Natural killer cell treated with Interleukin-12 subunit alpha and Interleukin-12 subunit beta and Interleukin-15 and Interleukin-18, amount 100 ng/mL, for 72 hours (primary cell): ENCODE results near the gene BCL2. TPM values are rescaled to one million over a fixed set of nuclear protein-coding genes. Genes with fewer than 3 reads are reported as not detected.

Source experiments
- ATAC-seq, 2 donors: fragments of 150-1000 bp; cut with Tn5 transposase in 1 of 2; sonication (Bioruptor Pico), chemical (Tn5 transposase) in 1 of 2; 2 replicates each; pipeline ENCODE4 v1.10.0; 2021
- DNase-seq: peaks from one replicate; pipeline ENCODE4 v3.0.0; 2022; ENCODE audit warnings: low spot score
- H3K27ac Mint-ChIP-seq, 2 donors: 1 replicate in 1 of 2; 2 replicates in 1 of 2; pipeline ENCODE4 v1.8.0; 2022; ENCODE audit warnings: mixed read lengths in 2 of 2, mild to moderate bottlenecking in 1 of 2, moderate library complexity in 1 of 2
- H3K27me3 Mint-ChIP-seq, 2 donors: 1 replicate in 1 of 2; 2 replicates in 1 of 2; pipeline ENCODE4 v1.8.0; 2022; ENCODE audit warnings: mixed read lengths in 2 of 2
- H3K36me3 Mint-ChIP-seq: one replicate; pipeline ENCODE4 v1.8.0; 2022; ENCODE audit warnings: mixed read lengths
- H3K4me1 Mint-ChIP-seq, 2 donors: 1 replicate in 1 of 2; 2 replicates in 1 of 2; pipeline ENCODE4 v1.8.0; 2022; ENCODE audit warnings: low read depth in 2 of 2, mixed read lengths in 2 of 2, mild to moderate bottlenecking in 1 of 2
- H3K4me3 Mint-ChIP-seq: one replicate; pipeline ENCODE4 v1.8.0; 2022; ENCODE audit warnings: mixed read lengths
- H3K9me3 Mint-ChIP-seq: 2 replicates; pipeline ENCODE4 v1.8.0; 2022; ENCODE audit warnings: mixed read lengths
- total RNA-seq, 2 donors: library from RNA; stranded (reverse); gene quantifications; one replicate each; pipeline ENCODE4 v1.2.3, GENCODE V29; 2022

Gene BCL2
- total RNA-seq, 2 donors from 2014 or later = 61.7 to 84.7 TPM

DNA sequence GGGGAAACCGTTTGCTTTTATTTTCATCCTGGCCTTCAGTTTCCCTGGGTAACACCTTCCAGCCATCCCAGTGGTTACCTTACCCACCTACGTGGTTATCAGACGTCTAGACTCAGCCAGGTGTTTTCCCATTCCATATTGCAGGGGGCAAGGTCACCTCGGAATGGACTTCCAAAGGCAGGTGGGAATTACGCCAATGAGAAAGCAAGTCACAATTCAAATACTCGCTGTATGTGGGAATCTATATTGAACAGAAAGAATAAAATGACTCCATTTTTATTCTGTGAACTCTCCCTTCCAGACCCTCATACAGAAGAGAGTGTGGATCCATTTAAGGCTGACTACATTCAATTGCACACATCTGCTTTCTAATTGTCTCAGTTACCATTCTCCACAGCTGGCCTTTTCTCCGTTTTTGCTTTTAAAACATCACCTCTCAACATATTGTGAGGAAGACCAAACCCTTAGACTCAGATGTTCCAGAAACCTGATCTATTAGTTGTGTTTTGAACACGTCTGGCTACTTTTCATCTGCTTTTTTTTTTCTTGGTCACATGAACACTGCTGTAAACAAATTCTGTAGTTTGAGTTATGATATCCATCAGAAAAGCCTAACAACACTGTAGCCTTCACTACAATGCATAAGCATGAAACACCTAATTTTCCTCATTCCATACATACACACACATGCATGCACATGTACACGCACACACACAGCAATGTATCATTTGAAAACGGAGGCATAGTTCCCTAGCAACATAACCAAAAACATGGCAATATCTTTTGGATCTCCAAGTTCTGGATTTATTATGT, 59.8 kb downstream of the BCL2 start:
- Mint-ChIP-seq H3K36me3 (no peaks in the 10 kb centered on the region), H3K9me3 (no peaks in the 10 kb centered on the region), H3K4me1 (peaks cover 54 to 64% of the 10 kb centered on the region in 2 donors), H3K4me3 (no peak overlapping the region), H3K27me3 (no peaks in the 10 kb centered on the region), H3K27ac (peak overlapping the region; percentile 72 to 78)
- DNase-seq (no peak), ATAC-seq (no peak)

DNA sequence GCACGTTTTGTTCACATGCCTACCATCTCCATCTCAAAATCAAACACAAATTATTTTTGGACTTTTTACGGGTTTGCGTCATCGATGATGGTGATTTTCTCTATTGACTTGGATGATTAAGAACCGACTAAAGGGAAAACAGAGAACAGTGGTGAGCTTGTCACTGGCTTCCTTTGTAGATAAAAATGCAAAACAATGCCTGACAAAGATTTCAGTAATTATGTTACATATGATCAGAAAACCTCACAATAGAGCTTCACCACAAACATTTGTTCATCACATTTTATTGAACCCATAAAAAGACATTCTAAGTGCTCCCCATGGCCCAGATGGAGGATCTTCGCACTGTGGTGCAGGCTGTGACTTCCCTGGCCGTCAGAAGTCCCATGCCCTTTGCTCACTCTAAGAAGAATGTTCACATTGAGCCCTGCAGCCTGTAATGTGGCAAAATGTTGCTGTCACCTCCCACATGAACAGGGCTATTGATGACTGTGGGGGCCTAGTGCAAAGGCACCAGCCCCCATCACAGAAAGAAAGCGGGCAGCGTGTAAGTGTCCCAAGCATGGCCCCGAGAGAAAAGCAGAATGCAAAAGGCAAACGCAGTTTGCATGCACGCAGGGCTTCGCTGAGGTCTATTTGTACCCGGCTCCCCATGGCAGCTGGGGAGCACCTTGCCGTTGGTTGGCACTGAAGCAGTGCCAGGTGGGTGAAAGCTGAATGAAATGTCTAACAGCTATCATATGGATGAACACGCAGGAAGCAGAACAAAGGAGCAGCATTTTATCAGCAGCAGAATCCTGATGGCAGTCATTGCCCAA, 60.6 kb downstream of the BCL2 start:
- H3K27ac Mint-ChIP-seq = peak overlapping the region; percentile 72 to 78
- H3K9me3 Mint-ChIP-seq = no peaks in the 10 kb centered on the region
- H3K27me3 Mint-ChIP-seq = no peaks in the 10 kb centered on the region
- DNase-seq (no peak), ATAC-seq (peak in 1 of 2 donors; percentile 54)
- H3K36me3 Mint-ChIP-seq = no peaks in the 10 kb centered on the region
- H3K4me3 Mint-ChIP-seq = peak overlapping the region; percentile 34
- H3K4me1 Mint-ChIP-seq = peaks cover 54 to 69% of the 10 kb centered on the region in 2 donors

DNA sequence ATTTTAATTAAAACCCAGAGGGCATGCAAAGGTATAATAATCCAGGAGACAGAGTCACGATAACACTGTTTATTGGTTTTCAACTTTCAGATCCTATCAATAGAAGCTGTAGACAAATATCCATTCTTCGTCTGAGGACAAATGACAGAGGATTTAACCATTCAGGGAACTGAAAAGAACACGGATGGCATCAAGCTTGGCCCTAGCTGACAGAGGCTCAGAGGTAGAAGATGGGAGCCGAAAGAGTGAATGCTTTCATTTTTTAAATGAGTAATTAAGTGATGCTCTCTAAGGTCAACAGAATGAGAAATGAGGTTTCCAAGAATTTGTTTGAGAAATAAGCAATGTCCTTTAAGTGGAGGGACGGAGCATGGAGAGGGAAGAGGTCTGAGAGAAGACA, 62.1 kb downstream of the BCL2 start:
- Mint-ChIP-seq H3K36me3 (peaks cover 4% of the 10 kb centered on the region), H3K27me3 (no peaks in the 10 kb centered on the region), H3K9me3 (no peaks in the 10 kb centered on the region), H3K4me1 (peaks cover 60 to 81% of the 10 kb centered on the region in 2 donors), H3K27ac (peak overlapping the region; percentile 72 to 83), H3K4me3 (peak overlapping the region; percentile 69)
- DNase-seq = no peak
- peak in 1 of 2 donors; percentile 66 for ATAC-seq

DNA sequence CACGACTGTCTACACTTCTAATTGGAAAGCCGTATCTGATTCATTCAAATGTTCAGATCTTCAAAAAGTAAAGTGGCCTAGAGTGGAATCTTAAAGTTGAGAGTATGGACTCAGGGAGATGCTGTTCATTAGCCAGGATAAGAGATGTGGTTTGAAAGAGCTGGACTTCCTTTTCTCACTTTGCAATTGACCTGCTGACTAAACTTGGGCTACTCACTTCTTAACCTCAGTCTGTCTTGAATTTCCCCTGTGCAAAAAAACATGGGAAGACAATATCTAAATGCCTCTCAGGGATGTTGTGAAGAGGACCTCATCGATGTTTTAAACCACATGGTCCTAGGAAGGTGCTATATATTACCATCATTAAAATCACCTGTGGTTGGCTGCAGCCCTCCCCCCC, 64.1 kb downstream of the BCL2 start:
- ATAC-seq = peak; percentile 60 to 80
- H3K9me3 Mint-ChIP-seq = no peaks in the 10 kb centered on the region
- H3K36me3 Mint-ChIP-seq = peaks cover 5% of the 10 kb centered on the region
- H3K27ac Mint-ChIP-seq = peak overlapping the region; percentile 72 to 83
- H3K4me3 Mint-ChIP-seq = peak overlapping the region; percentile 50
- no peaks in the 10 kb centered on the region for H3K27me3 Mint-ChIP-seq
- DNase-seq = no peak
- peaks cover 60 to 70% of the 10 kb centered on the region in 2 donors for H3K4me1 Mint-ChIP-seq

DNA sequence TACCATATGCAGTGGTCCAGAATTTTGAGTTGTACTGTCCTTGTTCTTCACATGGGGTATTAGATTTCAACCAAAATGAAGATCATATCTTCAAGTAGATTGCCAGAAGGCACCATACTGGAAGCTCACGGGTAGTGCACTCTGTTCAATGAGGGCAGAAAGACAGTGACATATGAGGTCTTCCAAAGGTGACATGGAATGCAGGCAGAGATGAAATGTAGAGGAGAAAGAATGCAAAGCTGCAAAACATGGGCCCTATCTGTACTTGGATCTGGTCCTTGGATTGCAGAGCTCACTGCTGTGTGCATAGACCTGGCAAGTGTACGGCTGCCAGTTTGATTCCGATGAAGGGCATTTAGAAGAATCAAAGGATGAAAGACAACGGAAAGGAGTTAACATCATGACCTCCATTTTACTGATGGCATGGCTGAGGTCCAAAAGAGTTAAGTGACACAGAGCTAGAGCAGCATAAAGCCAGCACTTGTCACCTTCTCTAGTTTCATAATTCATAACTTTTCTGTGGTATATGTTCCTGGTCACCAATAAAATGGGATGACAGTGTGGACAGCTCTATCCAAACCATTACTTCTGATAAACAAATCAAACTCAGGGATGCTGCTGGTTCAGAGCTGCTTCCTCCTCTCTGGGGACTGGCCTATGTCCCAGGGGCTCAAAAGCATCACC, 64.7 kb downstream of the BCL2 start:
- Mint-ChIP-seq H3K4me1 (peaks cover 61 to 70% of the 10 kb centered on the region in 2 donors), H3K27ac (peak overlapping the region; percentile 72 to 83), H3K36me3 (peaks cover 5% of the 10 kb centered on the region), H3K27me3 (no peaks in the 10 kb centered on the region), H3K9me3 (no peaks in the 10 kb centered on the region), H3K4me3 (peak overlapping the region; percentile 50)
- peak in 1 of 2 donors; percentile 61 for ATAC-seq
- no peak for DNase-seq

DNA sequence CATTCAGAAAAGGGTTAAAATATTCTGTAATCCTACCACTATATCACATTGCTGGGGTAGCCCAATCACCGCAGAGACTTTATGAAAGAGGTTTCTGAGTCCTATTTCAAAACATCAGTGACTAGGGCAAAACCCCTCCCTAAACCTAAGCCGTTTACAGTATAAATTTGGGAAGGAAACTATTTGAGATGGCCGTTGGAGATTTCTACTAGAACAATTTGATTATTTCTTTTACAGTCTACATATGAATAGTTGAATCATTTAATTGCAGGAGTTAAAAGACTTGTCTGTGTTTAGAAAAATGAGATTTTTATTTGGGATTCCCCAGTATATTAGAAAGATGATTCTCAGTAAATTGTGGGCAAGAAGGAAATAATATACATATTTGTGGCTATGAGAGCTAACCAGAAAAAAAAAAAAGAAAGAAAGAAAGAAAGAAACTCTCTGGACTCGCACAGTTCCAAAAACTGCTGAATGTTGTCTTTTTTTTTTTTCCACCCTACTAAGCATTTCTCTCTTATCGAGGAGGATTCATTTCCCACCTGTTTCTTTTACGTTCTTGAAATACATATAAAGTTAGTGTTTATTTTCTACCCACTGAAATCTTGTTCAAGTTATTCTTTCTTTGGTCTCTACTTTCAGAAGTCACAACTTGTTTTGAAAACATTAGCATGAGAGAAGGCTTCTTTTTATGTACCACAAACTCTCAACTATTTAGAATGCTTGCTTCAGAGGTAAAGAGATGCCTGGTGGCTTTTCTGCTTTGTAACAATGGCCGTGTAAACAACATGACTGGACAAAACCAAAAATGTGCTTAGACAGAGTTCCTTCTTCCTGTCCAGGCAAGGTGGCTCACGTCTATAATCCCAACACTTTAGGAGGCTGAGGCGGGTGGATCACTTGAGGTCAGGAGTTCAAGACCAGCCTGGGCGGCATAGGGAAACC, 65.9 kb downstream of the BCL2 start:
- Mint-ChIP-seq H3K9me3 (no peaks in the 10 kb centered on the region), H3K4me1 (peaks cover 61 to 70% of the 10 kb centered on the region in 2 donors), H3K27me3 (no peaks in the 10 kb centered on the region), H3K27ac (peak overlapping the region; percentile 72 to 83), H3K36me3 (peaks cover 5% of the 10 kb centered on the region), H3K4me3 (peak overlapping the region; percentile 40)
- DNase-seq (no peak), ATAC-seq (no peak)

DNA sequence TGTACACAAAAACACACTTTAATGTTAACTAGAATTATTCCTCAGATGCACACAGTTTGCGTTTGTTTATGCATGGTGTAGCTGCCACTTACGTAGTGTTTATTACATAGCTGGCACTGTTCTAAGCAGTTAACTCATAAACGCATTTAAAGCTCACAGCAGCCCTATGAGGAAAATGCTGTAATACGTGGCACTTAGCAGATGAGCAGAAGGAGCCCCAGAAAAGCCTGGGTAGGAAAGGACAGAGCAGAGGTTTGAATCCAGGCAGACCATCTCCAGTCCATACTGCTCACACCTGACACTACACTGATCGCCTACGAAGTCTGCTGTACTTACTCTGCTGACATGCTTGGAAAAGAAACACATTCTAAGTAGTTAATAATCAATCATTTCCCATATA, 66.6 kb downstream of the BCL2 start:
- Mint-ChIP-seq H3K27ac (peak overlapping the region; percentile 72 to 83), H3K36me3 (peaks cover 5% of the 10 kb centered on the region), H3K9me3 (no peaks in the 10 kb centered on the region)

DNA sequence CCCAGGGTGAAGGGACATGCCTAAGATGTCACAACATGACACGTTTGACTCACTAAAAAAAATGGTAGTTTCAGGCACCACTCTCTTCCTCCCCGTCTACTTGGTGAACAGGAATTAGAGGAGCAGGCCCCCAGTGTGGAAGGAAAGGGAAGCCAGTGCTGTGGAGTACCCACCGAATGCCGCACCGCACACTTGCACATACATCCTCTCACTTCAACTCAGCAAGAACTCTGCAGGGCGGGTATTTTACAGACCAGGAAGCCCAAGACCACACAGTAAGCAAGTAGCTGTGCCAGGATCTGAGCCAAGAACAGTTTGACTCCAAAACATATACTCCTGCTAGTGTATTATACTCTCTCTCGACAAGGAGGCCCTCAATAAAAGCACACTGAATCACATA, 69.8 kb downstream of the BCL2 start:
- Mint-ChIP-seq H3K36me3 (peaks cover 9% of the 10 kb centered on the region), H3K27ac (peak overlapping the region; percentile 55 to 79), H3K4me3 (peak overlapping the region; percentile 39), H3K27me3 (no peaks in the 10 kb centered on the region), H3K4me1 (peaks cover 53 to 59% of the 10 kb centered on the region in 2 donors), H3K9me3 (peaks cover 3% of the 10 kb centered on the region)
- ATAC-seq (peak; percentile 70 to 87), DNase-seq (peak; percentile 67)

More for the DNA sequence above, 66.6 kb downstream of the BCL2 start:
- H3K4me3 Mint-ChIP-seq = peak overlapping the region; percentile 40
- no peak for ATAC-seq
- DNase-seq = no peak
- no peaks in the 10 kb centered on the region for H3K27me3 Mint-ChIP-seq
- H3K4me1 Mint-ChIP-seq = peaks cover 59 to 67% of the 10 kb centered on the region in 2 donors

DNA sequence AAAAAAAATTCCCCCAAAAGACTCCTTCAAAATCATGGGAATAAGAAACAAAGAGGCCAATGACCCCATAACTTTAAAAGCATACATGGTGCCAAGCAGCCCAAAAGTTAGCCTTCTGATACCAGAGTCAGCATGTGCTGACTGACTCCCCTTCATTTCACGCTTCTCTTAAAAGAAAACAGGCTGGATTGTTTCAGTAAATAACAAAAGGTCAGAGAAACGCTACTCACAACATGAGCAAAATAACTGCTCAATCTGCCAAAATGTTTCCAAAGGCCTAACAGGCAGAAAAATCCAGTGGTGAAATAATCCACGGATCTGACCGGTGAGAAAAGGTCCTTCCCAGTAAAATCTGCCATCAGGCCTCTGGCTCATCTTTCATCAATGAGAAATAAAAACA, 71.6 kb downstream of the BCL2 start:
- Mint-ChIP-seq H3K4me1 (peaks cover 43 to 45% of the 10 kb centered on the region in 2 donors), H3K27me3 (no peaks in the 10 kb centered on the region), H3K27ac (peak overlapping the region in 1 of 2 donors; percentile 79), H3K9me3 (peaks cover 3% of the 10 kb centered on the region), H3K36me3 (peaks cover 11% of the 10 kb centered on the region), H3K4me3 (no peak overlapping the region)
- no peak for DNase-seq
- ATAC-seq = no peak

DNA sequence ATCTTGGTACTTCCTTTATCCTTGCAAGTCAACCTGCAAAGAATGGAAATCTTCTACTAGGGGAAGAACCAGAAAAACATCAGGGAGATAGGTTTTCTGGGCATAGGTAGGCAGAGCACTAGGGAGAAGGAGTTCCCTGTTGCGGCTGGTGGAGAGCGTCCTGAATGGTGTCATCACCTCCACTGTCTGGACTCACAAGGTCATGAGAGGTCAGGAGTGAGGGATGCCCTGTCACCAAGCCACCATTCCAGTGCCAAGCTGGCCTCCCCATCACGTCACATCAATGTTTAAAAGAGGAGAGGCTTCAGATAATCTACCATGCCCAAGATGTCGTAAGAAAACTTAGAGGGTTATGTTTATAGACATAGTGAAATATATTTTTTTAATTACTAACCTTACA, 72.1 kb downstream of the BCL2 start:
- H3K9me3 Mint-ChIP-seq = peaks cover 3% of the 10 kb centered on the region

DNA sequence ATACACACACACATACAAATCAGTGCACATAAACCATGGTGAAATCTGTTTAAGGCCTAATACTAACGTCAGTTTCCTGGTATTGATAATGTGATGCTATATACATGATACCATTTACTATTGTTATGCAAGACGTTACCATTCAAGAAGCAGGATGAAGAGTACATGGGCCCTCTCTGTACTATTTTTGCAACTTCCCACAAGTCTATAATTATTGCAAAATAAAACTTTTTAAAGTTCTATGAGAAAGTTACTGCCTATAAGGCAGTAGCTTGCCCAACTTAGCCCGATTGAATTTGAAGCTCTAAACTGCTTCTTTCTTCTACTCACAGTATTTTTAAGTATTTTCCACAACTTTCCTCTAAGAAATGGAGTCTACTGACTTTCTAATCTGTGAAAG, 74.0 kb downstream of the BCL2 start:
- Mint-ChIP-seq H3K27me3 (no peaks in the 10 kb centered on the region), H3K27ac (peak overlapping the region in 1 of 2 donors; percentile 29), H3K4me3 (no peak overlapping the region), H3K4me1 (peaks cover 38 to 53% of the 10 kb centered on the region in 2 donors), H3K9me3 (peaks cover 3% of the 10 kb centered on the region), H3K36me3 (peaks cover 12% of the 10 kb centered on the region)
- ATAC-seq (no peak), DNase-seq (no peak)

More for the DNA sequence above, 72.1 kb downstream of the BCL2 start:
- Mint-ChIP-seq H3K36me3 (peaks cover 12% of the 10 kb centered on the region), H3K4me3 (no peak overlapping the region), H3K27me3 (no peaks in the 10 kb centered on the region), H3K4me1 (peaks cover 43 to 45% of the 10 kb centered on the region in 2 donors), H3K27ac (peak overlapping the region in 1 of 2 donors; percentile 55)
- ATAC-seq (no peak), DNase-seq (no peak)

DNA sequence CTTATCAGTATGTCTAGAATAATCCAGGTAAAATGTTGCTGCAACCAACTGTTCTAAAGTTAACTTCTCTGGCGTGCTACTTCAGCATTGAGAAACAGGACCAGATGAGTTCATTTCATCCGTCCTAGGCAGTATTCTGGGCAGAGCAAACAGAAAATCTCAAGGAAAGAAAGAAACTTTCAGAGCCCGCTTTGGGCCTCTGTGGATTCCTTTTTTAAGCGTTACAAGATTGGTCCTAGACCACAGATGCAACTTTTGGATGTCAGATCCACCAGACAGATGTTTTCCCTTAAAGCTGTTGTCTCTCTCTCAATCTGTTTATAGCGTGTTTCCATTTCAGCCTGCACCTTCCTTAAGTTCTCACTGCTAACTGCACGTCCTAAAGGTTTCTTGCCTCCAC, 75.0 kb downstream of the BCL2 start:
- Mint-ChIP-seq H3K27me3 (no peaks in the 10 kb centered on the region), H3K27ac (peak overlapping the region in 1 of 2 donors; percentile 29), H3K9me3 (peaks cover 3% of the 10 kb centered on the region), H3K4me3 (no peak overlapping the region), H3K36me3 (peaks cover 12% of the 10 kb centered on the region), H3K4me1 (peaks cover 36 to 46% of the 10 kb centered on the region in 2 donors)
- DNase-seq (no peak), ATAC-seq (no peak)
